HG03558 (cell line): ENCODE data around the gene NMRAL1.

ENCODE experiments used
- ATAC-seq: cut with Tn5 transposase; IDR thresholded peaks from one replicate; pipeline ENCODE4 v1.9.1; 2021; ENCODE audit warnings: moderate number of reproducible peaks; ENCODE audit not compliant: unreplicated experiment; ENCODE audit errors: extremely low read depth

The NMRAL1 gene

GRCh38 chr16:4471869-4472268 is 2.6 kb downstream of the NMRAL1 start:
- ATAC-seq: no peak

GRCh38 chr16:4468972-4469371 is 5.5 kb downstream of the NMRAL1 start:
- no peak for ATAC-seq

GRCh38 chr16:4467916-4468315 is 6.5 kb downstream of the NMRAL1 start:
- no peak for ATAC-seq

- no peak for ATAC-seq
These were observed 8.2 kb downstream of the NMRAL1 start for GRCh38 chr16:4465977-4466779.

GRCh38 chr16:4463522-4464163 is 10.8 kb downstream of the NMRAL1 start:
- no peak for ATAC-seq

DNA sequence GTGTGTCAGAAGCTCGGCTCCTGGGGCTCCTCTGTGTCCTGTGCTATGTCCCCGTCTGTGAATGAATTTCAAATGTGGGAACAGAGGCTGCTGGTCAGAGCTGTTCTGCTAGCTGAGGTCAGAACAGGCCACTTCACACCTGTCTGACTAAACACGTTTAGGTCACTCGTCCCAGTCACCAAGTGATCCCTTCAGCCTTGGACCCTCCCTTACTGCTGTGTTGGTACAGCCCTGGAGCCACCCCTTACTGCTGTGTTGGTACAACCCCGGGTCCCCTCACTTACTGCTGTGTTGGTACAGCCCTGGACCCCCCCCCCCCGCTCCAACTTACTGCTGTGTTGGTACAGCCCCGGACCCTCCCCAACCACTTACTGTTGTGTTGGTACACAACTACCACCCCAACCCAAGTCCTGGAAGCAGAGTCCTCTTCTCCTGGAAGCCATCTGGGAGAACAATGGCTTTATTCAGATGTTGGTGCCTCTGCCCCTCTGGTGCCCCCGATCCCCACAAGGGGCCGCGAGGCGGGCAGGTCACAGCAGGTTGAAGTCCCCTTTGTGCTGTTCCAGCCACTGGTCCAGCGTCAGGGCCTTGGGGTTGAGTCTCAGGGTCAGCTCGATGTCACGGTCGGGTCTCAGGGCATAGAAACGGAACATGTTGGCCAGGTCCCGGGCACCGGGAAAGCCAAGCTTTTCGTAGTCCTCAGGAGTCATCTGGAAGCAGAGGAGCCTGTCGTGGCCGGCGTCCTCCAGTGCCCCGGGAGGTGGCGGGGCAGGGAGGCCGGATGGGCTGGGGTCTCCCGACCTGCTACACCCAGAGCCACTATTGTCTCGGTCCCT is 13.0 kb downstream of the NMRAL1 start:
- ATAC-seq: no peak

DNA sequence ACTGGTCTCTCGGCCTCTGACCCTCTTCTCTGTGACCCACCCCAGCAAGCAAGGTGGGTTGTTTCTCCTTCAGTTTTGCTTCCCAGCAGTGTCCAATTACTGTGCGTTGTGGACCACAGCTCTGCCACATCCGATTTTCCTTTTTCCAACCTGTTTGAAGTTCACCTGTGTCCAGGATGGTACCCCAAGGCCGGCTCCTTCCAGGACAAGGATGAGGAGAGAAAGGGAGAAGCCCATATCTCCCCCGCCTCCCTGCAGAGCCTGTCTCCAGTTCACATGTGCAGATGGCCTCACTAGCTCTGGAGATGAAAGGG is 13.5 kb downstream of the NMRAL1 start:
- ATAC-seq: no peak

DNA sequence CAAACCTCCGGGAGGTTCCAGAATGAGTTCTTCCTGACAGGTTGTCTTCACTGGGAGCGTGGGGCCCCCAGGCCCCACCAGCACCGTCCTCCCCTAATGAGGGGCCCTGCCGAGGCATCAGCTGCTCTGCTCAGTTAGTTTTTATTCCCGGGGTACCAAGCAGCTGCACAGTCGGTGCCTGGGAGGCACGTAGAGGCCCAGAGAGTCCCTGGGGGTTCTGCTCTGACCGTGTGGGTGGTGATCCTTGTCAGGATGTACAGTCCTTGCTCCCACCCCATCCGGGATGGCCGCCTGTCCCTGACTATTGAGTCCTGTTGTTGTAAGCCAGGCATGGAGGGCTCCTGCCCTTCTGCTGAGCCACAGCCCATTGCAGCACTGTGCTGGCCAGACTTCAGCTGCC is 18.5 kb downstream of the NMRAL1 start:
- no peak for ATAC-seq

DNA sequence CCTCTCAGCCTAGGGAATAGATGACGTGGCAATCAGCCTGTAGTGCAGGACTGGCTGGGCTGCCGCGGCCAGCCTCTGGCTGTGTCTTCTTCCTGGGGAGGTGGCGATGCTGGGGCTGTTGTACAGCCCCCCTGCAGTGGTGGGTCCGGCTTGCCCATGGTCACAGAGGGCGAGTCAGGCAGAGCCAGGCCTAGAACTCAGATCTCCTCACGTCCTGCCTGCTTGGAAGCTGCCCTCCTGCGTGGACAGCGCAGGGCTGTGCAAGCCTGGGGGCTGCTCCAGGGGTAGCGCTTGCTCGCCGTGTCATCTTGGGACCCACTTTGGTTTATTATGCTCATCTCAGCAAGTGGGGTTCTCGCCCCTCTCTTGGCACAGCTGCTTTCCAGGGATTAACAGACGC is 19.3 kb downstream of the NMRAL1 start:
- ATAC-seq: no peak

DNA sequence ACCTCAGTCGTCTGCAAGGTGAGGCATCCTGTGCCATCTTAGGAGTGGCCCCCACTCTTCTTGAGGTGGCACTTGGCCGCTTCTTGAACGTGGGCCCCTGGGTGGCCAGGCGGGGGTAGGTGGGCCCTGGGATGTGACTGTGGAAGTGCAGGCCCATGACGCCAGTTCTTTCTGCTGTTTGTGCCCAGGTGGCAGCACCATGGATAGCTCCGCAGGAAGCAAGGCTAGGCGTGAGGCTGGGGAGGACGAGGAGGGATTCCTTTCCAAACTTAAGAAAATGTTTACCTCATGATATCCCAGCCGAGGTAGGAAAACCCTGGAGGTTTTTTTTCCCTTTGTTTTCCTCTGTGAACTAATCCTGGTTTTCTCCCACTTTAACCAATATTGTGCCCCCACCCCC is 19.8 kb downstream of the NMRAL1 start:
- ATAC-seq: no peak

DNA sequence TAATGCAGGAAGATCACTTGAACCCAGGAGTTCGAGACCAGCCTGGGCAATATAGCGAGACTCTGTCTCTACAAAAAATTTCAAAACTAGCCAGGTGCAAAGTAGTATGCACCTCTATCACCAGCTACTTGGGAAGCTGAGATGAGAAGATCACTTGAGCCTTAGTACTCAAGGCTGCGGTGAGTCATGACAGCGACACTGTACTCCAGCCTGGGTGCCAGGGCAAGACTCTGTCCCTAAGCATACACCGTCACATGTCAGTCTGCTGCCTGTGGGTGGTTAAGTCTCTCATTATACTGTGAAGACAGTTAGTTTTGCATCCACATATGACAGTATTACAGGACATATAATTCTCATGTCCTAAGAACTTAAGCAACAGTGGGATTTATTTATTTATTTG is 21.8 kb downstream of the NMRAL1 start:
- no peak for ATAC-seq

GRCh38 chr16:4450931-4451519 is 23.4 kb downstream of the NMRAL1 start:
- no peak for ATAC-seq

- no peak for ATAC-seq
These were observed 24.0 kb downstream of the NMRAL1 start for GRCh38 chr16:4450430-4450829.

- ATAC-seq: no peak
These were observed 30.4 kb downstream of the NMRAL1 start for GRCh38 chr16:4443986-4444385.

DNA sequence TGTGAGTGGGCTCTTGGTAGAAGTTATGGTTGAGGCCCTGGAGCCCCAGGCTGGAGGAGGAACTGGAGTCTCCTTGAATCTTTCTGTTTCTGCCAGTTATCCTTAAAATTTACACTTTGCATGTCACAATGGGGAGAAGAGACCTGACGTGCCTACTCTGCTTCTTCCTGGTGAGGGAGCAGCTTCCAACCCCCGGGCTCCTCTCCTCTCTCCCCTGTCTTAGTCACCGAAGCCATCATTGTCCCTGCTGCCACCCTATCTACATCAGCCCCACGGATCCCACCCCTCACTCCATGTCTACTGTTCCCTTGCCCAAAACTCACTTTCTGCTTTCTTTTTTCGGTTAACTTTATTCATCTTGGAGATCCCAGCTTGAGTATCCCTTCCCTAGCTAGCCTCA is 31.2 kb downstream of the NMRAL1 start:
- ATAC-seq: no peak

- ATAC-seq: no peak
These were observed 32.1 kb downstream of the NMRAL1 start for GRCh38 chr16:4442371-4442770.

GRCh38 chr16:4437366-4437765 is 37.1 kb downstream of the NMRAL1 start:
- ATAC-seq: no peak

- no peak for ATAC-seq
These were observed 38.9 kb downstream of the NMRAL1 start for GRCh38 chr16:4435337-4436067.

DNA sequence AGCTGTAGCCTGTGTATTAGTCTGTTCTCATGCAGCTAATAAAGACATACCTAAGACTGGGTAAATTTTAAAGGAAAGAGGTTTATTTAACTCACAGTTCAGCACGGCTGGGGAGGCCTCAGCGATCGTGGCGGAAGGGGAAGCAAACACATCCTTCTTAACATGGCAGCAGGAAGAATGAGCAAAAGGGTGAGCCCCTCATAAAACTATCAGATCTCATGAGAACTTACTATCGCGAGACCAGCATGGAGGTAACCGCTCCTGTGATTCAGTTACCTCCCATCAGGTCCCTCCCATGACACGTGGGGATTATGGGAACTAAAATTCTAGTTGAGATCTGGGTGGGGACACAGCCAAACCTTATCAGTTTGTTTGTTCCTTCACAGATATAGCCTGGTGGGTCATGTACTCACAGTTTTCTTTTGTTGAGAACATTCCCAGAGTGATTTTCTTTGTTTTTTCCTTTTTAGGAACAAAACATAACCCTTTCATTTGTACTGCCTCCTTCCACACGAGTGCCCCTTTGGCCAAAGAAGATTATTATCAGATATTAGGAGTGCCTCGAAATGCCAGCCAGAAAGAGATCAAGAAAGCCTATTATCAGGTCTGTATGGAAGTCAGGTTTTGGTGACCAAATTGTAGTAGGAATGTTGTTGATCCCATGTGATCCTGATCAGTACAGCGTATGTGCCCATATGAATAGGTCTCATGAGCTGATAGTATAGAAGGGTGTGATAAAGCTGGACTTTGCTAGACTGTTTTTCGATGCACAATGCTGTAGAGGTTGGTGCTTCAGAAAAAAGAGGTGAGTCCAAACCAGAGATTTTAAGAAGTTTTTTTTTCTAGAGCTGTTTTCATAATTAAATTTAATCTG is 40.3 kb downstream of the NMRAL1 start:
- ATAC-seq: no peak
